ENCODE data around the gene RXRA.
"Not testable (repeated sequence)": the region's sequence is repeated elsewhere in the genome, so short reads cannot be mapped to it uniquely, and the experiment has no call there.

RXRA gene

DNA sequence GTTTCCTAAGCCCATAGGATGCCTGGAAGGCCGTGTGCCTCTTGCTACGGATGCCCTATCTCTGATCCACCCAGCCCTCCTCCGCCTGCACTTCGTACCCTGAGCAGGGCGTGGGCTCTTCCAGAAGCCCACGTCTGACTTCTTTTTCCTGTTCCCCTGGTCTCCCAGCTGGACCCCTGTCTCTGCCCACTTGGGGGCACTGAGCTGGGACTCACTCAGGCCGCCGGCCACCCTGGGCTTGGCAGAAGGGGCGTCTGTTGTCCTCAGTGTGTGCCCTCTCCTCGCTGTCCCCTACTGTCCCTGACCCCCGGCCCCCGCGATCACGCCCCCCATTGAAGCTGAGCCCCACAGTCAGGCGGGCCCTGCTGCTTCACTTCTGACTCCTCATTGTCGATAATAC, 22.0 kb upstream of the RXRA start:
- in situ Hi-C loops (cut with MboI; ENCODE audit: low sequenced_read_pairs, unreplicated experiment): no loop called here
- TF ChIP-seq, protein P1, sequence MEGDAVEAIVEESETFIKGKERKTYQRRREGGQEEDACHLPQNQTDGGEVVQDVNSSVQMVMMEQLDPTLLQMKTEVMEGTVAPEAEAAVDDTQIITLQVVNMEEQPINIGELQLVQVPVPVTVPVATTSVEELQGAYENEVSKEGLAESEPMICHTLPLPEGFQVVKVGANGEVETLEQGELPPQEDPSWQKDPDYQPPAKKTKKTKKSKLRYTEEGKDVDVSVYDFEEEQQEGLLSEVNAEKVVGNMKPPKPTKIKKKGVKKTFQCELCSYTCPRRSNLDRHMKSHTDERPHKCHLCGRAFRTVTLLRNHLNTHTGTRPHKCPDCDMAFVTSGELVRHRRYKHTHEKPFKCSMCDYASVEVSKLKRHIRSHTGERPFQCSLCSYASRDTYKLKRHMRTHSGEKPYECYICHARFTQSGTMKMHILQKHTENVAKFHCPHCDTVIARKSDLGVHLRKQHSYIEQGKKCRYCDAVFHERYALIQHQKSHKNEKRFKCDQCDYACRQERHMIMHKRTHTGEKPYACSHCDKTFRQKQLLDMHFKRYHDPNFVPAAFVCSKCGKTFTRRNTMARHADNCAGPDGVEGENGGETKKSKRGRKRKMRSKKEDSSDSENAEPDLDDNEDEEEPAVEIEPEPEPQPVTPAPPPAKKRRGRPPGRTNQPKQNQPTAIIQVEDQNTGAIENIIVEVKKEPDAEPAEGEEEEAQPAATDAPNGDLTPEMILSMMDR (IDR thresholded peaks at IDR 0.05; ENCODE audit: borderline replicate concordance, control extremely low read depth, extremely low read depth, insufficient read depth, missing control alignments): no peak
- no peak for DNase-seq (ENCODE audit: low spot score)

DNA sequence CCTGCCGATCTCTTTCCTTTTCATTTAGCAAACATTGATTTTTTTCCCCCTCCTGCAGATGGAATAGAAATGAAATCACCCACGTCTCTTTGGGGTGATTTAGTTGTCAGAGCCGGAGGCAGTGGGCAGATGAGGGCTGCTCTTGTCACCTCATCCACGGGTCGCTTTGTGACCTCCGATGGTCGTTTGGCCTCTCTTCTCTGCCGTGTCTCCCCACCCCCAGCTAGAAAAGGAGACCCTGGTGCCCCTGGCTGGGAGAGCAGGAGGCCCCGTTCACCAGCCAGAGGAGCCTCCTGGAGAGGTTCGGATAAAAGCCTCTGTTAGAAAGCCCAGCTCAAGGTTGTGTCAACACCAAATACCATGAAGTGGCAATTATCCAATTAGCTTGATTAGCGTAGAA, 21.6 kb upstream of the RXRA start:
- TF ChIP-seq, protein P1 (IDR thresholded peaks at IDR 0.05; ENCODE audit: borderline replicate concordance, control extremely low read depth, extremely low read depth, insufficient read depth, missing control alignments): no peak
- DNase-seq (ENCODE audit: low spot score): no peak
- in situ Hi-C loops (cut with MboI; ENCODE audit: low sequenced_read_pairs, unreplicated experiment): no loop called here

- TF ChIP-seq, protein P1 (IDR thresholded peaks at IDR 0.05; ENCODE audit: borderline replicate concordance, control extremely low read depth, extremely low read depth, insufficient read depth, missing control alignments): no peak
- in situ Hi-C loops (cut with MboI; ENCODE audit: low sequenced_read_pairs, unreplicated experiment): no loop called here
- no peak for DNase-seq (ENCODE audit: low spot score)
Observed at GRCh38 chr9:134305533-134305932, 20.7 kb upstream of the RXRA start.

GRCh38 chr9:134306042-134306441, 20.2 kb upstream of the RXRA start:
- in situ Hi-C loops (cut with MboI; ENCODE audit: low sequenced_read_pairs, unreplicated experiment); DNase-seq (ENCODE audit: low spot score): not testable (repeated sequence)

DNA sequence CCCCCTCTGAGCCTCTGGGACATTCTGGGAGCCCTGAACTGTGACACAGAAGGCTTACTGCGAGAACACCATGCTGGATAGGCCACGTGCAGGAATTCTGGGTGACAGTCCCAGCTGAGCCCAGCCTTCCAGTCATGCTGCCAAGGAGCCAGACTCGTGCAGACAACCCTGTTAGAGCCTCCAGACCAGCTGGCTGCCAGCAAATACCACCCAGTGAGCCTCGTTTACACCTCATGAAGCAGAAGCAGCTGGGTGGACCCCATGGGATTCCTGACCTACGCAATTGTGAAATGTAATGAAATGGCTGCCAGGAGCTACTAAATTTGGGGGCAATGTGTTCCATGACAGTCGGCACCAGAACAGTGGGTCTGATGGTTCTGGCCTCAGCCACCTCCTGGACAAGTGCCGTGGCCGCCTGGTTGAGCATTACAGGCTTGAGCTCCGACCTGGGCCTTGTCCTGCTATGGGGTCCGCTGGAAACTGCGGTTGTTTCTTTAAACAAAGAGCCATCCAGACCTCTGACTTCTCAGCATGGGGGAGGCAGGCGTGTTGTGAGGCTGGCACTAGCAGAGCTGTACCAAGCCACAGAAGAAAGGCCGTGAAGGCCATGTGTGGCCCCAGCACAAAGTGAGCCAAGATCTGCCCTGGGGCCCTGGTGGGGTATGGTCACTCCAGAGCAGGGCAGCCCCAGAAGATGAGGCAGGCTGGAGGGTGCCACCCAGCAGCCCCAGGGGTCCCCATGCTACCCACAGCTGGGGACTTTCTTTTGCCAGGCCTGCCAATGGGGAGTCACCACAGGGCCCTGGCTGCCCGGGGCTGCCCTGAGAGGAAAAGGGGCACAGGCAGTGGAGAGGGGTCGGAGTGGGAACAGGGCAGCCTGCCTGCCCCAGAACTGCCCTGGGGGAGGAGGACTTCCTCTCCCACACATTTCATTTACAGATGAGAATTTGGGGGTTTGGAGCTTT, 19.3 kb upstream of the RXRA start:
- in situ Hi-C loops (cut with MboI; ENCODE audit: low sequenced_read_pairs, unreplicated experiment): no loop called here
- no peak for DNase-seq (ENCODE audit: low spot score)
- TF ChIP-seq, protein P1 (IDR thresholded peaks at IDR 0.05; ENCODE audit: borderline replicate concordance, control extremely low read depth, extremely low read depth, insufficient read depth, missing control alignments): no peak

DNA sequence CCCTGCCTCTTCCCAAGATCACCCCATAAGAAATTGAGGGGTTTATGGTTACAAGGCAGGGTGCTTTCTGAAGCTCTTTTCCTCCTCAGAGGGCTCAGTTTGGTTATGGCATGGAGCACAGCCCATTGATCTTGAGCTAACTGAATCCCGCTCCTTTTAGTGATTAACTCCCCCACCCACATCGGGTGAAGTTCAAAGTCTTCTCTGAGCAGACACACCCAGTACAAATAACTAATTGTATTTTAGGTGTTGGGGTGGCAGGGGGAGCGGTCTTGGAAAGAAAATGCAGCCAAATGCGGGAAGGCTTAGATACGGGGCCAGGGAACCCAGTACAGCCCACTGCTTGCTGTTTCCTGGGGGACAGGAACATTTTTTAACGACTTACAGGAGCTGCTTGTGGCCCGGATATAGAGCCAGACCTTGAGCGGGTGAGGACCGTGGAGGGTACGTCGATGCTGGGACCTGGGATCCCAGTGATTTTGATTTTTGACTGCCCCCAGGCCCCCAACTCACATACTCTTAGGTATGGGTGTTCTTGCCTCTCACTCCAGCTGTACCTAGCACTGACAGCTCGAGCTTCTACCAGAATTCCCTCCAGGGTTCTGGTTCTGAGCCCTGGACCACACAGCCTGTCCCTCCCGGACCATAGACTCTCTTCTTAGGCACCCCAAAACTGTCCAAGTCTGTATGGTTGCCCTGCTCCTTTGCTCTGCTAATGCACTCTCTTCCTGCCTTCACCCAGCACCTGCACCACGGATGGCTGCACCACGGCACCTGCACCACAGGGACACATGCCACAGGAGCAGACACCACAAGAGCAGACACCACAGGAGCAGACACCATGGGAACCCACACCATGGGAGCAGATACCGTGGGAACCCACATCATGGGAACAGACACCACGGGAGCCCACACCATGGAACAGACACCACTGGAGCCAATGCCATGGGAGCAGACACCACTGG, 18.3 kb upstream of the RXRA start:
- in situ Hi-C loops (cut with MboI; ENCODE audit: low sequenced_read_pairs, unreplicated experiment): no loop called here
- no peak for DNase-seq (ENCODE audit: low spot score)

DNA sequence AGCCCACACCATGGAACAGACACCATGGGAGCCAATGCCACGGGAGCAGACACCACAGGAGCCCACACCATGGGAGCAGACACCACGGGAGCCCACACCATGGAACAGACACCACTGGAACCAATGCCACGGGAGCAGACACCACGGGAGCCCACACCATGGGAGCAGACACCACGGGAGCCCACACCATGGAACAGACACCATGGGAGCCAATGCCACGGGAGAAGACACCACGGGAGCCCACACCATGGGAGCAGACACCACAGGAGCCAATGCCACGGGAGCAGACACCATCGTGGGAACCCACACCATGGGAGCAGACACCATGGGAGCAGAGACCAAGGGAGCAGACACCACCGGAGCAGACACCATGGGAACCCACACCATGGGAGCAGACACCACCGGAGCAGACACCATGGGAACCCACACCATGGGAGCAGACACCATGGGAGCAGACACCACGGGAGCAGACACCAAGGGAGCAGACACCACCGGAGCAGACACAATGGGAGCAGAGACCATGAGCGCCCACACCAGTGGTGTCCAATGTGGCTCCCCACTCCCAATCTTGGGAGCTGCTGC, 17.5 kb upstream of the RXRA start:
- DNase-seq (ENCODE audit: low spot score); in situ Hi-C loops (cut with MboI; ENCODE audit: low sequenced_read_pairs, unreplicated experiment): not testable (repeated sequence)

More for the DNA sequence above, 18.3 kb upstream of the RXRA start:
- TF ChIP-seq, protein P1 (IDR thresholded peaks at IDR 0.05; ENCODE audit: borderline replicate concordance, control extremely low read depth, extremely low read depth, insufficient read depth, missing control alignments): no peak
